Right renal cortex interstitium (tissue), 3 donors: ENCODE measurements around the gene ZNF26. TPM values are rescaled to one million over a fixed set of nuclear protein-coding genes. Genes with fewer than 3 reads are reported as not detected.
A peak's percentile ranks its signal among the peaks of the same experiment; 100 is the strongest.
"Not testable (repeated sequence)": the region's sequence is repeated elsewhere in the genome, so short reads cannot be mapped to it uniquely, and the experiment has no call there.

ENCODE experiments used
- DNase-seq, 3 donors: peaks; one replicate each; pipeline ENCODE4 v3.0.0-alpha.2; 2013; ENCODE audit warnings: low read depth in 3 of 3, low spot score in 2 of 3
- polyA plus RNA-seq, 3 donors: library from polyadenylated mRNA; unstranded; fragments of 120-200 nt; gene quantifications; one replicate each; pipeline ENCODE4 v1.2.1, GENCODE V29; 2013; ENCODE audit not compliant: insufficient read length in 3 of 3

The ZNF26 gene
- polyA plus RNA-seq, 3 donors: 10.4 to 12.6 (median 11.7) TPM

DNA sequence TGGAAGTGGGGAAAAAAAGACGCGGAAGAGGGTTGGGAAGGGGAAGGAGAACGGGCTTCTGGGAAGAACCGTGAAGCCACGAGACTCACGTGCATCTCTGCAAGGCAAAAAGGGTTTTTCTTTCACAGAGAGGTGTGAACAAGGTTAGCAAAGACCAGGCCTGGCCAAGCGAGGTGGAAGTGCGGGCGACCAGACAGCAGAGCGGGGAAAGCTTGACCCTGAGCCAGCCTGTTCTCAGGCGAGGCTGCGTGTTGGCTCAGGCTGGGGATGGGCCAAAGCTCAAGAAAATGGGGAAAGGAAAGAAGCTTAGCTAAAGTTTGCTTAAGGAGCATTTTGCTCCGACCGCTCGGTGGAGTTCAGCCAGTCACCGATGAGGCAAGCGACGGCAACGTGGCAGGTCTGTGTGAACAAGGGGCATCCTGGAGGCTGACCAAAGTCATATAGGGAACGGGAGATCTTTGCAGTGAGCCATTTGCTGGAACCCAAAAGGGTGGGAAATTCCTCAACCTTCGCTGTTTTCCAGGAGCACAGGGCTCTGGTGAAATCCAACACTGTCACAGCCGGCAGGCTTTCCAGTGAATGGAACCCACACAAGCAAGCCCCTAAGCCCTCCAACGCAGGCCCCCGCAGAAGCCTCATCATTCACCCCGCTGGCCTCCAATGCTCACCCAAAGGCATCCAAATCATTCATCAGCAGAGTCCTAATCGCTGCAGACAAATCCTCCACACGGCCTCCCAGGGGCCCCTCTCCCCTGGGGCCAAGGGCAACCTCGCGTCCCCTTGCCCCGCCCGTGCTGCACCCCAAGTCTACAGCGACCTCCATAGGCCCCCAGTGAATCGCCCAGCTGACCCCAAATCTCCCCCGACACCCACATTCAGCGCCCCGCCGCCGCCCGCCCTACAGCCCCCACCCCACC is 30.8 kb upstream of the ZNF26 start:
- peak; percentile 45 to 56 (median 48) for DNase-seq

DNA sequence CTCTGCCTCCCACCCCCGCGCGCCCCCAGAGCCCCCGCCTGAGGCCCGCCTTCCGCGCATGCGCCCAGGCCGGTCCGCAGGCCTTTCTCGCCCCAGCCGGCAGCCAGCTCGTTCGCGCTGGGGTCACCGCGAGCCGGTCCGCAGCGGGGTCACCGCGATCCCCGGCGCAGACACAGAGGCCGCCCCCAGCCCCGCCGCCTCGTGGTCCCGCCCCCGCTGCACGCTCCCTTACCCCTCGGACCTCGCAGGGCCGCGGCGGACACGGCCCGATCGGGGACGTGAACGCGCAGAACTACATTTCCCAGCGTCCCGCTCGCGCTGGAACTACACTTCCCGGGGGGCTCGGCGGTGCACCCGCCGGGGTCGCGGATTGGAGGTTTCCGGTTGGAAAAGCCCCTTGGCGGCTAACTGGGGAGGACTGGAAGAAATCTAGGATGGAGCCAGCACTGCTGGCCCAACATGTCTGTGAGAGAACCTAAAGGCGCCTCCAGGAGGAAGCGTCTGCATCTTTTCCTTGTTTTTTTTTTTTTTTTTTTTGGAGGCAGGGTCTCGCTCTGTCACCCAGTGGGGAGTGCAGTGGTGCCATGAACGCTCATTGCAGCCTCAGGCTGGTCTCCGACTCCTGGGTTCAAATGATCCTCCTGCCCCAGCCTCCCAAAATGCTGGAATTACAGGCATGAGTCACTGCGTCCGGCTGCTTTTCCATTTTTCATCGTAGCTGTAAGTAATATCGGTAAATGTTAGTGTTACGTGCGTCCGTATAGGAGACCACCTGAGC is 30.0 kb upstream of the ZNF26 start, which contains the start of gene ZNF605:
Gene ZNF605, minus strand, starts transcription at position 296 of the 778 bp plus-strand sequence. CDS start 10,671 bp downstream, outside the sequence.
- DNase-seq: peak; percentile 85 to 90 (median 90)

DNA sequence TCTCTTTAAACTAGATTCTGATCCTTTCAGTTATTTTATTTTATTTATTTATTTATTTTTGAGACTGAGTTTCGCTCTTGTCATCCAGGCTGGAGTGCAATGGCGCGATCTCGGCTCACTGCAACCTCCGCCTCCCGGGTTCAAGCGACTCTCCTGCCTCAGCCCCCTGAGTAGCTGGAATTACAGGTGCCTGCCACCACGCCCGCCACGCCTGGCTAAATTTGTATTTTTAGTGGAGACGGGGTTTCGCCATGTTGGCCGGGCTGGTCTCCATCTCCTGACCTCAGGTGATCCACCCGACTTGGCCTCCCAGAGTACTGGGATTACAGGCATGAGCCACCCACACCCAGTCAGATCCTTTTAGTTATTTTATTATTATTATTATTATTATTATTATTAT is 24.4 kb upstream of the ZNF26 start:
- not testable (repeated sequence) for DNase-seq

DNA sequence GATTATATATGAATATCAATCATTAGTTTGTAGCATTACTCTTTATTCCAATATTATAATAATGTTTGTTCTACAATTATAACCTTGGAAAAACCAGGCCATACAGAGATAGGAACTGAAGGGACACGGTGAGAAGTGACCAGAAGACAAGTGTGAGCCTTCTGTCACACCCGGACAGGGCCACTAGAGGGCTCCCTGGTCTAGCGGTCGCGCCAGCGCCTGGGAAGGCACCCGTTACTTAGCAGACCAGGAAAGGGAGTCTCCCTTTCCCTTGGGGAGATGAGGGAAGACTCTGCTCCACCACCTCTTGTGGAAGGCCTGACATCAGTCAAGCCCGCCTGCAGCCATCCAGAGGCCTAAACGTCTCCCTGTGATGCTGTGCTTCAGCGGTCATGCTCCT is 22.2 kb upstream of the ZNF26 start:
- not testable (repeated sequence) for DNase-seq

DNA sequence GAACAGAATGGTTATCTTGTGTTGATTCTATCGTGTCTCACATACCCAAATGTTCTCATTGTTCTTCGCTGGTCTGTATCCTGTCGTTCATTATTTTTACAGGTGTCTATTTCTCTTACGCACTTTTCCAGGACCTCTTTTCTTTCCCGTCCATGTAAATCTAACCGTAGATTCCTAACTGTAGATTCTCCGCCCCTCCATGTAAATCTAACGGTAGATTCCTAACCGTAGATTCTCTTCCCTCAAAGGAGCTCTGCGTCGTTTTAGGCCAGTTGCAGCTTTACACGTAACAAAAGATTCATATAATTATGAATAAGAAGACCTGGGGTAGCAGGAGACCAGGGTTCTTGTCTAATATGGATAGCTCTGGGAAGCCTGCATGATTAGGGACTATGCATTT is 20.4 kb upstream of the ZNF26 start:
- DNase-seq: no peak

DNA sequence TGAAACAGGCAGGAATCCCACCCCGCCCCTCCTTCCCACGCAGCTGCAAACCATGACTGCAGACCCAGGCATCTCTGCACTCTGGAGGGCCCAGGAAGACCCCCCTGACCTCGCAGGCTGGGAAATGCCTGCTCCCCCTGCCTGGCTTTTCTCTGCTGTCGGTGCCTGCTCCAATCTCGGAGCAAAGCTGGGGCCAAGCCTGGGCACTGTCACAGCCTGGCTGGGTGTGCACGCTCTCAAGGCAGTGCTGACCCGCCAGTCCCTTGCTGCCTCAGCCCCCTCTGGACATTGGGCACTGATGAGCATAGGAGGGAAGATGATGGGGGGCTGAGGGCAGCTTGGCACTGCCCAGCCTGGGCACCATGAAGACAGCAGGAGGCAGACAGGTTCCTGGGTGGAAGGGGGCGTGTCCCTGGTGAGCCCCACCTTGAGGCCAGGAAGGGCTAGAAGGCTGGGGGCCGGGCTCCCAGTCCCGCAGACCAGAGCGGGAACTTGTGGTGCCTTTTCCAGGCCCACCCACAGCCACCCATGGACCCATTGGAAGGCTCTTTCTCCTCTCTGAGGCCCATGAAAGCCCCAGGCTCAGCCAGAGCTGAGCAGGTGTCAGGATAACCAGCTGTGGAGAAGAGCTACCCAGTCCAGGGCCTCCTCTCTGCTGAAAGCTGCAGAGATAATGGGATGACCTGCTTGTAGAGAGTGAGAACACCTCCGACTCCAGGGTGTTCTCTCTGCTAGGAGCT is 19.3 kb upstream of the ZNF26 start:
- no peak for DNase-seq

DNA sequence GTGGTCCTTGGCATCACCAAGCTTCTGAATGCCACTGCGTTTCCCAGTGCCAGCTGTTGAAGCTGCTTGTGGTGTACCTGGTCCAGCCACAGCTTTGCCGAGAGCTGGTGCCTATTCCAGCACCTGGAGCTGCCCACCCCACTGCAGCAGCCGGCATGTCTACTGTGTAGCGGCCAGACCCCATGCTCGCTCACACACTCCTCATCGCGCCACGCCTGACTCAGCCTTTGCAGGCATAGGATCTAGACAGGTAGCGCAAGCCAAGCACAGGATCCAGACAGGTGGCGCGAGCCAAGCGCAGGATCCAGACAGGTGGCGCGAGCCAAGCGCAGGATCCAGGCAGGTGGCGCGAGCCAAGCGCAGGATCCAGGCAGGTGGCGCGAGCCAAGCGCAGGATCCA is 18.4 kb upstream of the ZNF26 start:
- no peak for DNase-seq

DNA sequence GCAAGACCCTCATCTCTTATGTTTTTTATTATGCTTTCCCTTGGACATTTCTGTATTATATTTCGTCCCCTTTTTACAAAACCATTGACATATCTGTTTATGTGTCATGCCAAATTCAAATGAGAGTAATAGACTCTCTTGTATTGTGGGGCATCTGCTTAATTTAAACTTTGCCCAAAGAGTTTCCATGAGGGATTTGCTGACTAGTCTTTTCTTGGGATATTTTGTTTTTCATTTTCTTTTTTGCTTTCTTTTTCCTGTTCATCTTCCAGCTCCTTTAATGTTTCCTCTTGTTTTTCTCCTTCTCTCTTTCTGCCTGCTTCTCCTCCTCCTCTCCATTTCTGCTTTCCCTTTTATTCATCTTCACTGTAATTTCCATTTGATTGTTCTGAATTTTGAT is 13.8 kb upstream of the ZNF26 start:
- DNase-seq: no peak

DNA sequence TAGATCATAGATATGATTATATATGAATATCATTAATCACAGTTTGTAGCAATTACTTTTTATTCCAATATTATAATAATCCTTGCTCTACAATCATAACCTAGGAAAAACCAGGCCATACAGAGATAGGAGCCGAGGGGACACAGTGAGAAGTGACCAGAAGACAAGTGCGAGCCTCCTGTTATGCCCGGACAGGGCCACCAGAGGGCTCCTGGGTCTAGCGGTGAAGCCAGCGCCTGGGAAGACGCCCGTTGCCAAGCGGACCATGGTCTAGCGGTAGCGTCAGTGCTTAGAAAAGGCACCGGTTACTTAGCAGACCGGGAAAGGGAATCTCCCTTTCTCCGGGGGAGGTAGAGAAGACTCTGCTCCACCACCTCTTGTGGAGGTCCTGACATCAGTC is 9.3 kb upstream of the ZNF26 start:
- not testable (repeated sequence) for DNase-seq

DNA sequence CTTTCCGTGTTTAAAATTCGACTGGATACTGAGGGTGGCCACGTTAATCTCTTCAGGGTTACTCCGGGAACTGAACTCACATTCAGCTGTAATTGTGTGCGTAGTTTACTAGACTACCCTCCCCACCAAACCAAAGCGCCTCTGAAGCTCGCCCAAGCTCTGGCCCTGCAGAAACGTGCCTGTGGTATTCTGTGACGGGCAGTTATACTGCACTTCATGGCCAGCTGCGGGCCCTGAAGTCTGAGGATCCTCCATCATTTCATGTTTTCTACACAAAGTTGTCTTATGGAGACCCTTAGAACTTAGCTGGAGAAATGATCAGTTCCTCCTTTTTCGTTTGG is 688 bp downstream of the ZNF26 start:
- no peak for DNase-seq

DNA sequence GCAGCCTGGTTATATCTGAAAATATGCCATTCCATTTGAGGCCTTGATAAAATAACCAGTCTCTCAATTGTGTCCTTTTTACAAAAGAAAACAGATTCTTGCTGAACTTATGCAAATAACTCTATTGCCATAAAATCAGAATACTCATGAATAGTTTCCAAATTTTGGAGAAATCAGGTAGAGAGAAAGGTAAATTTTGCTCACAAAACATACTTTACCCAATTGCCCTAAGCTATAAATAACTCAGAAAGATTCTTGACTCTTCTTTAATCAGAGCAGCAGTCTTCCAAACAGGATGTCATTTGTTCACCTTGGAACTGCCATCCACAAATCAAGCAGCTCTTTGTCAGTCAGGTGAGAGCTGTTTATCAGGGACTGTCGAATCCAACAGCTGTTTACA is 12.6 kb downstream of the ZNF26 start:
- DNase-seq: no peak

DNA sequence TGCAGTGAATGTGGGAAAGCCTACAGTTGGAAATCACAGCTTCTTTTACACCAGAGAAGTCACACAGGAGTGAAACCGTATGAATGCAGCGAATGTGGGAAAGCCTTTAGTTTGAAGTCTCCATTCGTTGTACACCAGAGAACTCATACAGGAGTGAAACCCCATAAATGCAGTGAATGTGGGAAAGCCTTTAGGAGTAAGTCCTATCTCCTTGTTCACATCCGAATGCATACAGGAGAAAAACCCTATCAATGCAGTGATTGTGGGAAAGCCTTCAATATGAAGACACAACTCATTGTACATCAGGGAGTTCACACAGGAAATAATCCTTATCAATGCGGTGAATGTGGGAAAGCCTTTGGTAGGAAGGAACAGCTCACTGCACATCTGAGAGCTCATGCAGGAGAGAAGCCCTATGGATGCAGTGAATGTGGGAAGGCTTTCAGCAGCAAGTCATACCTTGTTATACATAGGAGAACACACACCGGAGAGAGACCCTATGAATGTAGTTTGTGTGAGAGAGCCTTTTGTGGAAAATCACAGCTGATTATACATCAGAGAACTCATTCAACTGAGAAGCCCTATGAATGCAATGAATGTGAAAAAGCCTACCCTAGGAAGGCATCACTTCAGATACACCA is 24.6 kb downstream of the ZNF26 start:
- DNase-seq: no peak

DNA sequence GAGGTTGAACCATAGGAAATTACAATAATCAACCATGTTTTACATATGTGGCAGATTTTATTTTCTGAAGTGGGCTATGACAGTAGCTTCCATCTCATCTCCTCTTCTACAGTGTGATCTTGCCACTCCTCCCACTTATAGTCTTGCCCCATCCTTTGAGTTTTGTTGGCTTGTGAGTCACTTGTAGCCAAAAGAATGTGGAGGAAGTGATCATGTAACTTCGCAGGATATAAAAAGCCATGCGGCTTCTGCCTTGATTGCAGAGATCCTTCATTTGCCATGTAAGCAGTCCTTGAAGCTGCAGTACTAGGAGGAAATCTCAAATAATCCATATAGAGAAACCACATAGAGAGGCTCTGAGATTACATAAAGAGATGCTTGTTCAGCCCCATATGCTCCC is 37.4 kb downstream of the ZNF26 start:
- no peak for DNase-seq

DNA sequence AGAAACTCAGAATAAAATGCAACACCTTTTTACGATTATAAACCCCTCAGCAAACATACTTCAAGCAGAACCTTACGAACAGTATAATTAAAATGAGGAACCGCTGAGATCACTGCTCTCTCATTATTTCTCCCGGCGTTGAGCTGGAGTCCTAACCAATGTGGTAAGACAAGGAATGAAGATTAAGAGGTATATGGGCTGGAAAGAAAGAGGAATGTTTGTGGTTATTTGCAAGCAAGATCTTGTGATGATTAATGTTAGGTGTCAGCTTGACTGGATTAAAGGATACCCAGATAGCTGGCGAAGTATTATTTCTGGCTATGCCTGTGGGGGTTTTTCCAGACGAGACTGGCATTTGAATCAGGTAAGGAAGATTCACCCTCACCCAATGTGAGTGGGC is 40.8 kb downstream of the ZNF26 start:
- DNase-seq: no peak

DNA sequence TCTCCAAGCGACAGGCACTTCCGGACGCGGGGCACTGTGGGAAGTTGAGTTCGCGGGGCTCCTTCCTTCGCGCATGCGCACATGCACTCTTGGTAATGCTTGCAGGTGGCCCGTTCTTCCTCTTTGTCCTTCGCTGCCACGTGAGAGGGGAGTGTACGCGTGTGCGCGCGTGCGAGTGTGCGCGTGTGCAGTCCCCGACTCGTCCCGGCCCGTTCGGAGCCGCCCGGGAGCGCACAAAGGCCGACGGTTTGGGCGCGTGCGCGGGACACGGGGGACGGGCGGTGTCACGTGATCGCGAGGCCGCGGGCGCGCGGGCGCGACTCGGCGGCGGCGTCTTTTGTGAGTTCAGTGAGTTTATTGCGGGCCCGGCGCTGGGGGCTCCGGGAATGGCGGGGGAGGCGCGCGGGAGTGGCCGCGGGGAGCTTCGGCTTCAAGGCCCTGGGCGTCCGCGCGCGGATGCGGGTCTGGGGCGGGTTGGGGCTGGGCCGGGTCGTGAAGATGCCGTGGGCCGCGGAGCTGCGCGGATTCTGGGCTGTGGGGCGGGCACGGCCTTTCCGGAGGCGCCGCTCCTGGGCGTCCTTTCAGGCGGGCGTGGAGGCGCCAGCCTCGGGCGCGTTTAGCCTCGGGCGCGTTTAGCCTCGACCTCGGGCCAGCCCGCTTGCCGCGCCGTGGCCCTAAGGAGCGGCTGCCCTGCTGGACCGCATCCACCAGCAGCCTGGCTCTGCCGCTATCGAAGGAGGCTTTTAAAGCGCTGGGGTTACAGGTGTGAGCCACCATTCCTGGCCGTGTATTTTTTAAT is 51.2 kb downstream of the ZNF26 start, which contains the start of gene ZNF84:
Gene ZNF84, plus strand, starts transcription at position 303 of the 799 bp plus-strand sequence. CDS start 3,959 bp downstream, outside the sequence.
- DNase-seq: peak; percentile 91 to 97 (median 95)

DNA sequence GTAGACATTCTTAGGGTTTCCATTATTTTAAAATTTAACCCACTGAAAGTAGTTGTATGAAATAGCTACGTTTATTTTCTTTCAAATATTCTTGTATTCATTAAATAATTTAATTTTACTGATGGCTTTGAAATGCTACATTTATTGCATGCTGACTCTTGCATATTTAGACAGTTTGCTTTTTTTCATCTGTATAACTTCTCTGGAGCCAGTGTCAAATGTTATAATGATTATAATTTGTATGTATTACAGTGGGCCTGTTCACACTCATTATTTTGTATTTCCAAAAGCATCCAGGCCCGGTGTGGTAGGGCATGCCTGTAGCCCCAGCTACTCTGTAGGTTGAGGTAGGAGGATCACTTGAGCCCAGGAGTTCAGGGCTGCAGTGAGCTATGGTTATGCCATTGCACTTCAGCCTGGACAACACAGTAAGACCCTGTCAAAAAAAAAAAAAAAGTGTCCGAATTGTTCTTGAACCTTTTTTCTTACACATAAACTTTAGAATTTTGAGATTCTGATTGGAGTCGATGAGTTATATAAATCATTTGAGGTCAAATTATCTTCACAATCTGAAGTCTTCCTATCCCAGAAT is 52.0 kb downstream of the ZNF26 start:
- no peak for DNase-seq

DNA sequence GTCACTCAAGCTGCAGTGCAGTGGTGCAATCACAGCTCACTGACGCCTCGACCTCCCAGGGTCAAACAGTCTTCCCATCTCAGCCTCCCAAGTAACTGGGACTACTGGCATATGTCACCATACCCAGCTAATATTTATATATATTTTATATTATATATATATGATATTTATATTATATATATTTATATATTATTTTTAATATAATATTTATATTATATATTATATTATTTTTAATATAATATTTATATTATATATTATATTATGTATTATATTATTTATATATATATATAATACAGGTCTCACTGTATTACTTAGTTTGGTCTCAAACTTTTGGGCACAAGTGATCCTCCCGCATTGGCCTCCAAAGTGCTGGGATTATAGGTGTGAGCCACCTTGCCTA is 60.5 kb downstream of the ZNF26 start:
- no peak for DNase-seq

DNA sequence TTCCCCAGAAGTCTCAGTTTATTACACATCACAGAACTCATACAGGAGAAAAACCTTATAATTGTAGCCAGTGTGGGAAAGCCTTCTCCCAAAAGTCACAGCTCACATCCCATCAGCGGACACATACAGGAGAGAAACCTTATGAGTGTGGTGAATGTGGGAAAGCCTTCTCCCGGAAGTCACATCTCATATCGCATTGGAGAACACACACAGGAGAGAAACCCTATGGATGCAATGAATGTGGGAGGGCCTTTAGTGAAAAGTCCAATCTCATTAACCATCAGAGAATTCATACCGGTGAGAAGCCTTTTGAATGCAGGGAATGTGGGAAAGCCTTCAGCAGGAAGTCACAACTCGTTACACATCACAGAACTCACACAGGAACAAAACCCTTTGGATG is 71.3 kb downstream of the ZNF26 start:
- DNase-seq: no peak
